Measurements from ENCODE around the gene PCBP3. TPM values are rescaled to one million over a fixed set of nuclear protein-coding genes. Genes with fewer than 3 reads are reported as not detected.
"Not testable (repeated sequence)": the region's sequence is repeated elsewhere in the genome, so short reads cannot be mapped to it uniquely, and the experiment has no call there.

PCBP3 gene
- polyA plus RNA-seq, 4 donors: 1.2 to 2.2 (median 1.5) TPM

- DNase-seq (ENCODE audit: low read depth in 4 of 4, low spot score in 3 of 4): no peak
Observed at GRCh38 chr21:45949928-45950739, 306.6 kb downstream of the PCBP3 start.

- no peak for DNase-seq (ENCODE audit: low read depth in 4 of 4, low spot score in 3 of 4)
Observed at GRCh38 chr21:45950740-45951515, 307.4 kb downstream of the PCBP3 start.

- DNase-seq (ENCODE audit: low read depth in 4 of 4, low spot score in 3 of 4): no peak
Observed at GRCh38 chr21:45951676-45952075, 308.2 kb downstream of the PCBP3 start.

GRCh38 chr21:45952527-45952926 is 309.0 kb downstream of the PCBP3 start:
- not testable (repeated sequence) for DNase-seq (ENCODE audit: low read depth in 4 of 4, low spot score in 3 of 4)

GRCh38 chr21:45952974-45953373 is 309.4 kb downstream of the PCBP3 start:
- DNase-seq (ENCODE audit: low read depth in 4 of 4, low spot score in 3 of 4): no peak

- no peak for DNase-seq (ENCODE audit: low read depth in 4 of 4, low spot score in 3 of 4)
Observed at GRCh38 chr21:45954261-45954660, 310.7 kb downstream of the PCBP3 start.

- no peak for DNase-seq (ENCODE audit: low read depth in 4 of 4, low spot score in 3 of 4)
Observed at GRCh38 chr21:45954921-45955320, 311.4 kb downstream of the PCBP3 start.

GRCh38 chr21:45957551-45957950 is 314.0 kb downstream of the PCBP3 start:
- DNase-seq (ENCODE audit: low read depth in 4 of 4, low spot score in 3 of 4): no peak

- no peak for DNase-seq (ENCODE audit: low read depth in 4 of 4, low spot score in 3 of 4)
Observed at GRCh38 chr21:45957981-45958600, 314.6 kb downstream of the PCBP3 start.

GRCh38 chr21:45959182-45959581 is 315.7 kb downstream of the PCBP3 start:
- no peak for DNase-seq (ENCODE audit: low read depth in 4 of 4, low spot score in 3 of 4)

- no peak for DNase-seq (ENCODE audit: low read depth in 4 of 4, low spot score in 3 of 4)
Observed at GRCh38 chr21:45959779-45960390, 316.4 kb downstream of the PCBP3 start.

GRCh38 chr21:45961408-45961807 is 317.9 kb downstream of the PCBP3 start:
- DNase-seq (ENCODE audit: low read depth in 4 of 4, low spot score in 3 of 4): not testable (repeated sequence)

- DNase-seq (ENCODE audit: low read depth in 4 of 4, low spot score in 3 of 4): no peak
Observed at GRCh38 chr21:45962531-45963231, 319.2 kb downstream of the PCBP3 start.

GRCh38 chr21:45963232-45963570 is 319.7 kb downstream of the PCBP3 start:
- no peak for DNase-seq (ENCODE audit: low read depth in 4 of 4, low spot score in 3 of 4)

- no peak for DNase-seq (ENCODE audit: low read depth in 4 of 4, low spot score in 3 of 4)
Observed at GRCh38 chr21:45964649-45965048, 321.1 kb downstream of the PCBP3 start.

GRCh38 chr21:45965084-45965809 is 321.7 kb downstream of the PCBP3 start:
- DNase-seq (ENCODE audit: low read depth in 4 of 4, low spot score in 3 of 4): no peak

- DNase-seq (ENCODE audit: low read depth in 4 of 4, low spot score in 3 of 4): no peak
Observed at GRCh38 chr21:45966791-45967394, 323.4 kb downstream of the PCBP3 start.

GRCh38 chr21:45969921-45970673 is 326.6 kb downstream of the PCBP3 start:
- no peak for DNase-seq (ENCODE audit: low read depth in 4 of 4, low spot score in 3 of 4)
